HCT116 (cell line): ENCODE data around the gene RNF130.

ENCODE experiments used
- JUND ChIP-seq: IDR thresholded peaks from 2 replicates; pipeline ENCODE4 v1.6.1; 2012
- POLR2A ChIP-seq: IDR thresholded peaks from 2 replicates; pipeline ENCODE4 v1.7.0; 2011; ENCODE audit warnings: borderline replicate concordance; ENCODE audit not compliant: insufficient read depth, insufficient read length; ENCODE audit errors: extremely low read depth
- SP1 ChIP-seq: IDR thresholded peaks from 2 replicates; pipeline ENCODE4 v1.6.1; 2012; ENCODE audit warnings: low read depth
- TF ChIP-seq, protein P1 (sequence below), 3 experiments: fragments of 200-600 bp in 1 of 3; sonication (generic) in 1 of 3; IDR thresholded peaks in 2 of 3; conservative IDR thresholded peaks in 1 of 3; 2 replicates each; pipeline ENCODE4 v1.5.1; 2012 to 2017; ENCODE audit warnings: low read depth in 2 of 3, low read length in 2 of 3, antibody characterized with exemption in 1 of 3, borderline replicate concordance in 1 of 3, control low read depth in 1 of 3, mild to moderate bottlenecking in 1 of 3, mixed read lengths in 1 of 3, mixed run types in 1 of 3, moderate library complexity in 1 of 3; ENCODE audit not compliant: insufficient read depth in 1 of 3

DNA sequence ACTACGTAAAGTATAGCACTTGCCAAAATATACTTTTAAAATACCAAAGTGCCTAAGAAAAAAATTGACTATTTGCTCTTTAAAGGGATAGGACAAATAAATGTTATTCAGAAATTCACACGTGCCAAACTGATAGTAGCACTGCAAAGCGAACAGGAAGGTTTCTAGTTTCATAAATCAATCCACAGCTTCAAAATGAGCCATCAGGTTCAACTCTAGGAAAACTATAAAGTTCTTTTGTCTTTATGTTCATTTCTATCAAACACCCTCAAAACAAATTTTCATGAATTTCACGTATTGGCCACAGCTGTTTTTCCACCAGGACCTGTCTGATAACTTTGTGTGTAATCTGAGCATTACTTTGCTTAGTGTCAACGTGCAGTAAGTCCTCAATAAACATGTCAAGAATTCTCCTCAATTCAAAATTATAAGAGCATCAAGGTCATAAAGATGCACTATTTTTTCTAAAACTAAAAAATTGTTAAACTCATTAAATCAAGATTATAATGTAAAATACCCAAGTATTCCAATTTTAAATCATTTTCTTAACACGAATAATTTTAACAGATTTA is 3.0 kb downstream of the RNF130 start:
- TF ChIP-seq POLR2A = no peak
- TF ChIP-seq SP1 = no peak
- TF ChIP-seq, protein P1, sequence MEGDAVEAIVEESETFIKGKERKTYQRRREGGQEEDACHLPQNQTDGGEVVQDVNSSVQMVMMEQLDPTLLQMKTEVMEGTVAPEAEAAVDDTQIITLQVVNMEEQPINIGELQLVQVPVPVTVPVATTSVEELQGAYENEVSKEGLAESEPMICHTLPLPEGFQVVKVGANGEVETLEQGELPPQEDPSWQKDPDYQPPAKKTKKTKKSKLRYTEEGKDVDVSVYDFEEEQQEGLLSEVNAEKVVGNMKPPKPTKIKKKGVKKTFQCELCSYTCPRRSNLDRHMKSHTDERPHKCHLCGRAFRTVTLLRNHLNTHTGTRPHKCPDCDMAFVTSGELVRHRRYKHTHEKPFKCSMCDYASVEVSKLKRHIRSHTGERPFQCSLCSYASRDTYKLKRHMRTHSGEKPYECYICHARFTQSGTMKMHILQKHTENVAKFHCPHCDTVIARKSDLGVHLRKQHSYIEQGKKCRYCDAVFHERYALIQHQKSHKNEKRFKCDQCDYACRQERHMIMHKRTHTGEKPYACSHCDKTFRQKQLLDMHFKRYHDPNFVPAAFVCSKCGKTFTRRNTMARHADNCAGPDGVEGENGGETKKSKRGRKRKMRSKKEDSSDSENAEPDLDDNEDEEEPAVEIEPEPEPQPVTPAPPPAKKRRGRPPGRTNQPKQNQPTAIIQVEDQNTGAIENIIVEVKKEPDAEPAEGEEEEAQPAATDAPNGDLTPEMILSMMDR (IDR thresholded peaks at IDR 0.05 in 2 of 3, conservative IDR thresholded peaks at IDR 0.05 in 1 of 3; ENCODE audit: borderline replicate concordance in 1 of 3, insufficient read depth in 1 of 3, low read depth in 2 of 3, low read length in 2 of 3) = no peak
- TF ChIP-seq JUND = no peak
